Stimulated activated naive CD8-positive, alpha-beta T cell treated with anti-CD3 and anti-CD28 coated beads, Interleukin-15, amount 100 ng/mL, for 72 hours (primary cell): ENCODE results near the gene SLC22A15.
"Not testable (repeated sequence)": the region's sequence is repeated elsewhere in the genome, so short reads cannot be mapped to it uniquely, and the experiment has no call there.

Source experiments
- ATAC-seq: fragments of 150-1000 bp; cut with Tn5 transposase; 2 replicates; pipeline ENCODE4 v1.10.0; 2021; ENCODE audit warnings: mild to moderate bottlenecking, moderate library complexity
- DNase-seq, 2 donors: peaks; one replicate each; pipeline ENCODE4 v3.0.0; 2021 to 2022
- H3K27ac Mint-ChIP-seq, 2 donors: one replicate each; pipeline ENCODE4 v1.8.0; 2022; ENCODE audit warnings: mild to moderate bottlenecking in 2 of 2, mixed read lengths in 2 of 2, moderate library complexity in 2 of 2
- H3K27me3 Mint-ChIP-seq: one replicate; pipeline ENCODE4 v1.8.0; 2022; ENCODE audit warnings: mixed read lengths
- H3K4me1 Mint-ChIP-seq: one replicate; pipeline ENCODE4 v1.8.0; 2022; ENCODE audit warnings: mild to moderate bottlenecking, mixed read lengths
- H3K4me3 Mint-ChIP-seq, 2 donors: one replicate each; pipeline ENCODE4 v1.8.0; 2022; ENCODE audit warnings: mild to moderate bottlenecking in 2 of 2, mixed read lengths in 2 of 2, moderate library complexity in 1 of 2
- H3K9me3 Mint-ChIP-seq, 2 donors: one replicate each; pipeline ENCODE4 v1.8.0; 2022; ENCODE audit warnings: mixed read lengths in 2 of 2

The SLC22A15 gene

DNA sequence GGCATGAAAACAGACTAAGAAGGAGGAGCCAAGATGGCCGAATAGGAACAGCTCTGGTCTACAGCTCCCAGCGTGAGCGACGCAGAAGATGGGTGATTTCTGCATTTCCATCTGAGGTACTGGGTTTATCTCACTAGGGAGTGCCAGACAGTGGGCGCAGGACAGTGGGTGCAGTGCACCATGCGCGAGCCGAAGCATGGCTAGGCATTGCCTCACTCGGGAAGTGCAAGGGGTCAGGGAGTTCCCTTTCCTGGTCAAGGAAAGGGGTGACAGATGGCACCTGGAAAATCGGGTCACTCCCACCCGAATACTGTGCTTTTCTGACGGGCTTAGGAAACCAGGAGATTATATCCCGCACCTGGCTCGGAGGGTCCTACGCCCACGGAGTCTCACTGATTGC, 75.6 kb downstream of the SLC22A15 start:
- not testable (repeated sequence) for H3K4me3 Mint-ChIP-seq

DNA sequence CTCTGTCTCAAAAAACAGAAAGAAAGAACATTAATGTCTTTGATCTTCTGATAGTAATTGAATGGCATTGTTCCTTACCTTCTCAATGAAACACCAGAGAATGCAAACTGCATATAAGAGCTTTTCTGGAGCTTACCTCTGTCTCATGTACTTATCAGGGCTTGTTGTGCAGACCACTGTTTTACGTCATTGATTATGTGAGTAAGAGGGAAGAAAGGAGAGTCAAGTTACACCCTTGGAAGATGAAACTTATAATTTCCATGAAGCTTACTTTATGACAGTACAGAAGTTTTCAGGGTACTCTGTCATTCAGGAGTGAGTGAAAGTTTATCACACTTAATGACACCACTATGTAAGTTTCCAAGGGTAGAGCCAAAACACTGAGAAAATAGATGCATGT, 85.9 kb downstream of the SLC22A15 start:
- Mint-ChIP-seq H3K27ac (no peak overlapping the region), H3K9me3 (peaks cover 10% of the 10 kb centered on the region in 2 donors), H3K4me3 (no peak overlapping the region), H3K4me1 (peaks cover 4% of the 10 kb centered on the region), H3K27me3 (peaks cover 8% of the 10 kb centered on the region)
- ATAC-seq, result no peak
- DNase-seq, result no peak

More for the DNA sequence above, 75.6 kb downstream of the SLC22A15 start:
- Mint-ChIP-seq H3K27me3 (peaks cover 48% of the 10 kb centered on the region), H3K9me3 (peaks cover 4 to 13% of the 10 kb centered on the region in 2 donors)
- H3K4me1 Mint-ChIP-seq, DNase-seq, H3K27ac Mint-ChIP-seq, ATAC-seq: not testable (repeated sequence)

DNA sequence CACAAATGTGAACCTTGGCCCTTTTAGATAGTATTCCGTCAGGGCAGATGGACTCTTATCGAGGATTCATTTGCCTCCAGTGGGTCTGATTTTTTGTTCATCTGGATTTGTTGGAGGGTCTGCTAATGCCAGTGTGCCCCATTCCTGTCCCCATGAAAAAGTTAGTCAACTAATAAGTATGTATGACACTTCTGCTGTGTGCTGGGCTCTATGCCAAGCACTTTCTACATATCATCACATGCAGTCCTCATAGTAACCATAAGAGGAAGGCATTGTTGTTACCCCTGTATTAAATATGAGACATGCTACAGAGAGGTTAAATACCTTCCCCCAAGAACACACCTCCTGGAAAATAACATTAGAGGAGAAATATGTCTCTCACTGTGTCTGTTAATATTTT, 88.3 kb downstream of the SLC22A15 start:
- no peak for DNase-seq

DNA sequence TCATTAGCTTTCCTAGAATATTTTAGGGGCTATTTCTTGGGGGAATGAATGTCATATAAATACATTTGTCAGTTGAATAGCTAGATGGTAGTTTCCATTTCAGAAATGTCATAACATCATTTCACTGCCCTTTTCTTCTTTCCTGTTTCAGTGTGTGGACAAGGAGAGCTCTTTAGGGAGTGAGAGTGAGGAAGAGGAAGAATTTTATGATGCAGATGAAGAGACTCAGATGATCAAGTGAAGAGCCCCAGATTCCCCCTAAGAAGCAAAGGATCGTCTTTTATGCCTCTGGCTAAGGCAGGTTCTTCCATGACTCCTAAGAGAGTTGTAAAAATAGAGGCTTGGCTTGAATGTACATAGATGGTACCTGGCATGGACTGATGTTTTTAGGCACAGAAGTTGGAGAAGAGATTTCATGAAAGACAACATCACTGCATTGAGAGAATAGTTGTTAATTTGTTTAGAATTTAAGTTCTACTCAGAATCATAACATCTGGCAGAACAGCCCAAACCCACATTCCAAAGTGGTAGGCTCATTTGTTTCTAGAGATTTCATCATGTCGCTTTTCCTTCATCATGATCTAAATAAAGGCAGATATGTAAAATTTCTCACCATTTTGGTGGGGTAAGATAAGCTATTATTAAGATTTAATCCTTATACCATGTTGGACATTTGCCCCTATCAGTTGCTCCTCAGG, 90.7 kb downstream of the SLC22A15 start:
- Mint-ChIP-seq H3K4me3 (no peak overlapping the region), H3K9me3 (no peaks in the 10 kb centered on the region), H3K27ac (no peak overlapping the region), H3K27me3 (peaks cover 16% of the 10 kb centered on the region), H3K4me1 (peaks cover 4% of the 10 kb centered on the region)
- ATAC-seq (no peak), DNase-seq (no peak)

More for the DNA sequence above, 88.3 kb downstream of the SLC22A15 start:
- Mint-ChIP-seq H3K9me3 (no peaks in the 10 kb centered on the region), H3K4me3 (no peak overlapping the region), H3K4me1 (peaks cover 4% of the 10 kb centered on the region), H3K27me3 (peaks cover 16% of the 10 kb centered on the region), H3K27ac (no peak overlapping the region)
- no peak for ATAC-seq

DNA sequence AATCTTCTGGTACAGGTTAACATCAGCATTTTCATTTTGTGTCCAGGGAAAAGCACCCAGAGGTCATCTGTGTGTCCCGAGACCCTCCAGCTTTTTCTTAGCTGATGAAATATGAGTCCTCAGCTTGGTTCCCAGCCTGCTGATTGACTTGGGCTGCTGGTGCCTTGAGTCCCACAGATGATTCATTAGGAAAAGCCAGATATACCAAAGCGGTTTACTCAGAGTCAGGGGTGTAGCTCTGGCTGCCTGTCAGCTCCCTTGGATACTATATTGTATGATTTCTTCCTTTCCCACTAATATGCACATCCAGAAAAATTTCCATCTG, 91.2 kb downstream of the SLC22A15 start:
- no peaks in the 10 kb centered on the region for H3K9me3 Mint-ChIP-seq
- ATAC-seq (no peak), DNase-seq (no peak)
- no peak overlapping the region for H3K4me3 Mint-ChIP-seq
- peaks cover 4% of the 10 kb centered on the region for H3K4me1 Mint-ChIP-seq
- H3K27me3 Mint-ChIP-seq, result peaks cover 16% of the 10 kb centered on the region
- H3K27ac Mint-ChIP-seq, result no peak overlapping the region

DNA sequence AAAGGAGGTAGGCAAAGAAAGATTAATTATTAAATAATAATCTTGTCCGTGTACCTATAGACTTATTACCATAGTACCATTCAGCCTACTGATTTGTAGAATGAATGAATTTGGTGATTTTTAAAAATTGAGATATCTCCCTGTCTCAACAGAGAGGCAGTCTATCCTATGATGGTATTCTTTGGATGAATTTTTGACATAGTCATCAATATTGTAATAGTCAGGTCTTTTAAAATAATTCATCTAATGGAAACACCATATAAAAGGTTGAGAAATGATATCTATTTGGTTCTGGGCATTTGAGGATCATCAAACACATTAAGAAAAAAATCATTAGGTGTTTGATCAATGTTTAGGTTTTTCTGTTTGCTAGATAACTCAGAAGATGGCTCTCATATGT, 99.3 kb downstream of the SLC22A15 start:
- no peak overlapping the region for H3K4me3 Mint-ChIP-seq
- no peak for ATAC-seq
- H3K9me3 Mint-ChIP-seq, result no peaks in the 10 kb centered on the region

DNA sequence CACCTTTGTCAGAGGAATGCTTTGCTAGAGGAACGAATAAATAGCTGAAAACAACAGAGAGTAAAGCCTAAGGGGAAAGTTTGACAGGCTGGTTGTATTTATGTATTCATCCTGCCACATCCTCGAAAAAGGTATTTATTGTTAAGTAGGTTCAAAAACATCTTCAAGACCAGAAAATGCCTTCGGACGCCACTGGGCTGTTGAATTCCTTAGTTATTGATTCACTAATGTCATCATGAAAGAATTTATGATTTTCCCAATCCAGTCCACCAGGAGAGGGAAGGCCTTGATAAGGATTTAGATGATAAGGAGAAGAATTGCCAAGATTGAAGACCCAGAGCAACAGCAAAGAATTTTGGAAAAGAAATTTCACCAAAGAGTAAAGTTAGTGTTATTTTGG, 99.7 kb downstream of the SLC22A15 start:
- Mint-ChIP-seq H3K4me3 (no peak overlapping the region), H3K27me3 (no peaks in the 10 kb centered on the region), H3K9me3 (no peaks in the 10 kb centered on the region), H3K4me1 (no peaks in the 10 kb centered on the region), H3K27ac (no peak overlapping the region)
- ATAC-seq (no peak), DNase-seq (no peak)

More for the DNA sequence above, 99.3 kb downstream of the SLC22A15 start:
- no peak overlapping the region for H3K27ac Mint-ChIP-seq
- no peaks in the 10 kb centered on the region for H3K27me3 Mint-ChIP-seq
- no peak for DNase-seq
- H3K4me1 Mint-ChIP-seq, result no peaks in the 10 kb centered on the region

DNA sequence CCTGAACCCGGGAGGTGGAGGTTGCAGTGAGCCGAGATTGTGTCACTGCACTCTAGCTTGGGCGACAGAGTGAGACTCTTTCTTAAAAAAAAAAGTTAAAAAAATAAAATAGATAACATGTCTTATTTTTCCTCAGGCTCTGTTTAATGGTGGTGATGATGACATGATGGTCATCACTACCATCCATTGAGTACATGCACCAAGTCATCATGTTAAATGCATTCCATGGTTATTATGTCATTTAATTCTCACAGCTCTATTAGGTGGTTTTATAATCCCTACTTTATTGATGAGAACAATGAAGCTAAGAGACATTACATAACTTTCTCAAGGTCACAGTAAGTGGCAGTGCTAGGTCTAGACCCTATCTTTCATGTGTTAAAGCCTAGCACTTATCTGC, 100.5 kb downstream of the SLC22A15 start:
- Mint-ChIP-seq H3K27ac (no peak overlapping the region), H3K9me3 (no peaks in the 10 kb centered on the region), H3K4me3 (no peak overlapping the region), H3K27me3 (no peaks in the 10 kb centered on the region), H3K4me1 (no peaks in the 10 kb centered on the region)
- ATAC-seq, result no peak
- DNase-seq, result no peak

DNA sequence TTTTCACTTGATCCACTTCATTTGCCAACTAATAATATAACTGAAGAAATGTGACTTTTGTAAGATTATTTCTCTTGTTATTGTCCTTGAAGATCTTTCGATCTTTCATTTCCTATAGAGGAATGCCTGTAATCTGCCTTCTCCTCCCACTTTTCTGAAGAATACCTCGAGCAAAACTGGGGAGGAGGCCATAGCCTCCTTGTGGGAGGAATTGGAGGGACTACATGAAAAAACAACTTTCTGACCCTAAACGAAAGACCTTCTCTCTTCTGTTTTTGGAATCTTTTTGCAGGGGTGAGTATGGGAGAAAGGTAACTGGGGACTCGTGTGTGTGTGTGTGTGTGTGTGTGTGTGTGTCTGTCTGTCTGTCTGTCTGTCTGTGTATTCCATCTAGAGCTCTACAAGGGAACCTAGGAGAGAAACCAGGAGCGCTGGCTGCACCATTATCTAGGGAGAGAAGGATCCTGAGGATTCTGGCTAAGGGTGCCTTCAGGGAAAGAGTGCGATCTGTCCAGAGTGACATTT, 102.4 kb downstream of the SLC22A15 start:
- no peaks in the 10 kb centered on the region for H3K4me1 Mint-ChIP-seq
- no peak overlapping the region for H3K4me3 Mint-ChIP-seq
- peak overlapping the region in 1 of 2 donors; percentile 8 for H3K27ac Mint-ChIP-seq
- no peaks in the 10 kb centered on the region for H3K9me3 Mint-ChIP-seq
- DNase-seq, result no peak
- H3K27me3 Mint-ChIP-seq, result no peaks in the 10 kb centered on the region
- ATAC-seq, result no peak

DNA sequence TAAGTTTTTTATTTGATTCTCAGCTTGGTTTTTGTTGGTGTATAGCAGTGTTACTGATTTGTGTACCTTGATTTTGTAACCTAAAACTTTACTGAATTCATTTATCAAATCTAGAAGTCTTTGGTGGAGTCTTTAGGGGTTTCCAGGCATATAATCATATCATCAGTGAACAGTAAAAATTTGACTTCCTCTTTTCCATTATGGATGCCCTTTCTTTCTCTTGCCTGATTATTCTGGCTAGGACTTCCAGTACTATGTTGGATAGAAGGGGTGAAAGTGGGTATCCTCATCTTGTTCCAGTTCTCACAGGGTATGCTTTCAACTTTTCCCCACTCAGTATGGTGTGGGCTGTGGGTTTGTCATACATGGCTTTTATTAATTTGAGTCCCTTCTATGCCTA, 111.3 kb downstream of the SLC22A15 start:
- Mint-ChIP-seq H3K4me1 (no peaks in the 10 kb centered on the region), H3K4me3 (no peak overlapping the region), H3K27ac (no peak overlapping the region), H3K9me3 (peaks cover 16 to 33% of the 10 kb centered on the region in 2 donors), H3K27me3 (peaks cover 22% of the 10 kb centered on the region)
- ATAC-seq (no peak), DNase-seq (no peak)

DNA sequence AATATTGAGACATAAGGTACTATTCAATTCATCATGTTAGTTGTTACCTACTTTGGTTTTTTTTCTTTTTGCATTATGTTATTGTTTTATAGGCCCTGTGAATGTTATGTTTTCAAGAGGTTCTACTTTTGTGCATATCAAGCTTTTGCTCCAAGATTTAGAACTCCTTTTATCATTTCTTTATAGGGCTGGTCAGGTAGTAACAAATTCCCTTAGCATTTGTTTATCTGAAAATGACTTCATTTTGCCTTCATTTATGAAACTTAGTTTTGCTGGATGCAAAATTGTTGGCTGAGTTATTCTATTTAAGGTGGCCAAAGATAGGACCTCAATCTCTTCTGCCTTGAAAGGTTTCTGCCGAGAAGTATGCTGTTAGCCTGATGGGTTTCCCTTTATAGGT, 113.6 kb downstream of the SLC22A15 start:
- Mint-ChIP-seq H3K27me3 (peaks cover 28% of the 10 kb centered on the region), H3K9me3 (peaks cover 17 to 38% of the 10 kb centered on the region in 2 donors), H3K27ac (no peak overlapping the region), H3K4me1 (no peaks in the 10 kb centered on the region), H3K4me3 (no peak overlapping the region)
- ATAC-seq (no peak), DNase-seq (no peak)

DNA sequence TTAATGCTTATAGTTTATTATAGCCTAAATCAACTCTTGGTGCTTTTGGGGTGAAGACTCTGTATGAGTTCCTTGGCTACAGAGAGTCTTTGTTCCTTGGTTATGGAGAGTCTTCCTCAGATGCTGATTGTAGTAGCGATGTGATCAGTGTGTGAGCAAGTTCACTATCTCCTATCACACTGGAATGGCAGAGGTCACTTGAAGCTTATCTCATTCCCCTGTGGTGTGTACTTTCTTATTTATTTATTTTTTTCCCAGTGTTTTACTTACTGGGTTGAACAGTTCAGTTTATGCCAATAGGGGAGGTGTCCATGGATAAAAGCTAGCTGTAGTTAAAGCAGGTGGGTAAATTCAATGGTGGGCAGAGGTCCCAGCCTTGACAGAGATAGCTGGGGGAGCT, 114.8 kb downstream of the SLC22A15 start:
- Mint-ChIP-seq H3K27ac (no peak overlapping the region), H3K4me1 (no peaks in the 10 kb centered on the region), H3K4me3 (no peak overlapping the region), H3K9me3 (peaks cover 20 to 38% of the 10 kb centered on the region in 2 donors), H3K27me3 (peaks cover 28% of the 10 kb centered on the region)
- no peak for DNase-seq
- ATAC-seq, result no peak

DNA sequence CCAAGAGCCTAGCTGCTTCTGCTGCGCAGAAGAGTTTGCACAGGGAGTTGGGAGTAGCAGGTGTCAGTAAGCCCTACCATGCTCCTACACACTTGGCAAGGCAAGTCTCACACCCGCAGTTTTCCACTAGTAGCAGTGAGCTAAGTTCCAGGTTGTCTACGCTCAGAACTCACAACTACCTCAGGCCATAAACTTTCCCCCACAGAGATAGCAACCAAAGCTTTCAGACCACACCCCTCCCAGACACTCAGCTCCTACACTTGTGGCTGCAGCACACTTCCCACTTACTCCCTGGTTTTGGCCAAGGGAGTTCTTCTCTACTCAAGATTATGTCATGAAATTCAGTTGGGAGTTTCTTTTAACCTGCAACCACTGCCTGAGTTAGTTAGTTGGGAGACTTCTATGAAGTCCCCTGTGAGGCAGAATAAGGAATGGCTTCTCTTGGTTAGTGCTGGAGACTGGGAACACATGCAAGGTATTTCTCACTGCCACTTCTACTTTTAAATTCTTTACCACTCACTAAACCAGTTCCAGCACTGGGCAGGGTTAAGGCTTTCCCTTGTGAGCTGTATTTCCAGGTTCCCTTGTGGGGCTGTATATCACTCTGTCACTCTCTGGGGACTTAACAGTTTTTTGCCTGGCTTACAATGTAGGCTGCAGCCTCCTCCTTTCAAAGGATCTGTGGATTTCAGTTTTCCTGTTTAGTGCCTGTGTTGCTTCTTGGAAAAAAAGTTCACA, 116.6 kb downstream of the SLC22A15 start:
- no peaks in the 10 kb centered on the region for H3K4me1 Mint-ChIP-seq
- no peak overlapping the region for H3K4me3 Mint-ChIP-seq
- peaks cover 22% of the 10 kb centered on the region for H3K27me3 Mint-ChIP-seq

DNA sequence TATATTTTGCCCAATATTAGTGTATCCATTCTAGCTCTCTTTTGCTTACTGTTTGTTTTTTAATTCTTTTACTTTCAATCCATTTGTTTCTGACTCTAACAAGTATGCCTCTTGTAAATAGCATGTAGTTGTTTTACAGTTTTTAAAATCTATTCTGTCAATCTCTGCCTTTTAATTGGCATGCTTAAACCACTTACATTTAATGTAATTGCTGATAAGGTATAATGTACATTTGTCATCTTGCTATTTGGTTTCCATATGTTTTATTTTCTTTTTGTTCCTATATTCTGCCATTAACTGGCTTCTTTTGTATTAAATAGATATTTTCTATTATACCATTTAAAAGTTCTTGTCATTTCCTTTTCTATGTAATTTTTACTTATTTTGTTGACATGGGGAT, 118.7 kb downstream of the SLC22A15 start:
- peak overlapping the region in 1 of 2 donors; percentile 48 for H3K27ac Mint-ChIP-seq
- H3K4me3 Mint-ChIP-seq, result no peak overlapping the region
- DNase-seq (no peak), ATAC-seq (no peak)
- peaks cover 15 to 38% of the 10 kb centered on the region in 2 donors for H3K9me3 Mint-ChIP-seq
- H3K4me1 Mint-ChIP-seq, result no peaks in the 10 kb centered on the region
- H3K27me3 Mint-ChIP-seq, result peaks cover 19% of the 10 kb centered on the region

More for the DNA sequence above, 116.6 kb downstream of the SLC22A15 start:
- no peak for DNase-seq
- no peak for ATAC-seq
- Mint-ChIP-seq H3K27ac (no peak overlapping the region), H3K9me3 (peaks cover 24 to 46% of the 10 kb centered on the region in 2 donors)

DNA sequence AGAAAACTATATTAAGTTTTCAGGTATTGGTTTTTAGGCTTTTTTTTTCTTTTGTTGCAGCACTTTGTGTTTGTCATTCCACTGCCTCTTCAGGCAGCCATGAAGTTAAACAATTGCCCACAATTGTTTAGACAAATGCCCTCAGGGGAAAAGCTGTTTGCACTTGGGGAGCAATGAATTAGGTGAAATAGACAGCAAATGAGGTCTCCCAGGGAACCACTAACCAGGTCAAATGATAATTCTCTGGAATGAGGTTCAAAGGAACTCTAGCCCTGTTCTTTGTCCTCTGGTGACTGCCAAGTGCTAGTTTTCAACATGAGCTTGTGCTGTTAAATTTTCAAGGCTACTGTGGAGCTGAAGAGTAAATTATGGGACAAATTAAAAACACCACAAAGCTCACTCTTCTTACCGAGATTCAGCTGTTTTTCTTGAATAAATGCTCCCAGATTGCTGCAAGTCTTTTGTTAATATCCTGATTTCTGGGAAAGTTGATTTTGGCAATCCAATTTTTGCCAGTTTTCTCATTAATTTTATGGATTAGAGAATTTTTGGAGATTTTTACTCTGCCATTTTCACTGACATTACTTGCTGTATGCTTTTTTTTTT, 119.8 kb downstream of the SLC22A15 start:
- Mint-ChIP-seq H3K27me3 (peaks cover 19% of the 10 kb centered on the region), H3K4me1 (no peaks in the 10 kb centered on the region), H3K9me3 (peaks cover 9 to 28% of the 10 kb centered on the region in 2 donors), H3K4me3 (no peak overlapping the region), H3K27ac (no peak overlapping the region)
- ATAC-seq (no peak), DNase-seq (no peak)

DNA sequence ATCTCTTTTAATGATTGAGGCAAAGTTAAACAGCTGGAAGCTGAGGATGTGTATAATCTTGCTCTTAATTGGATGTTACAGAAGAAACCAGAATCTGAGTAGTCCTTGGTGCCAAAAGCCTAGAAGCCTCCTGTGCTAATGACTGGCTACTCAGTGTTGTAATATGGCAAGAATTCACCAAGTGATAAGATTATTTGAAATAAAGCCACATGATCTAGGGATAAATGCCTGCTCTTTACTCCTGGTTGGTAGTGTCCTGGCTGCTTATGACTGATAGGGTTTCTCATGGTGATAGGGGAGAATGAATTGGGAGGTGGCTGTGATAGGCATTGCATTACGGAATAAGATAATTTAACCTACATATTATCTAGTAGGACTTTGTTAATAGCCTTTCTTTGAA, 121.3 kb downstream of the SLC22A15 start:
- H3K27ac Mint-ChIP-seq, result no peak overlapping the region
- H3K27me3 Mint-ChIP-seq, result peaks cover 13% of the 10 kb centered on the region
- H3K9me3 Mint-ChIP-seq, result peaks cover 9 to 13% of the 10 kb centered on the region in 2 donors
- H3K4me1 Mint-ChIP-seq, result no peaks in the 10 kb centered on the region
- H3K4me3 Mint-ChIP-seq, result no peak overlapping the region
- DNase-seq (no peak), ATAC-seq (no peak)
